NT2/D1 (cell line): ENCODE measurements around the gene MYO7B.

ENCODE experiments used
- SUZ12 ChIP-seq: IDR thresholded peaks from 2 replicates; pipeline ENCODE4 v1.6.1; 2011; ENCODE audit not compliant: insufficient read length, insufficient read depth; ENCODE audit errors: extremely low read depth
- YY1 ChIP-seq: IDR thresholded peaks from 2 replicates; pipeline ENCODE4 v1.6.1; 2011; ENCODE audit not compliant: insufficient read length, insufficient read depth
- ZNF274 ChIP-seq: IDR thresholded peaks from 2 replicates; pipeline ENCODE4 v1.6.1; 2011; ENCODE audit warnings: mild to moderate bottlenecking, low read depth, low read length

DNA sequence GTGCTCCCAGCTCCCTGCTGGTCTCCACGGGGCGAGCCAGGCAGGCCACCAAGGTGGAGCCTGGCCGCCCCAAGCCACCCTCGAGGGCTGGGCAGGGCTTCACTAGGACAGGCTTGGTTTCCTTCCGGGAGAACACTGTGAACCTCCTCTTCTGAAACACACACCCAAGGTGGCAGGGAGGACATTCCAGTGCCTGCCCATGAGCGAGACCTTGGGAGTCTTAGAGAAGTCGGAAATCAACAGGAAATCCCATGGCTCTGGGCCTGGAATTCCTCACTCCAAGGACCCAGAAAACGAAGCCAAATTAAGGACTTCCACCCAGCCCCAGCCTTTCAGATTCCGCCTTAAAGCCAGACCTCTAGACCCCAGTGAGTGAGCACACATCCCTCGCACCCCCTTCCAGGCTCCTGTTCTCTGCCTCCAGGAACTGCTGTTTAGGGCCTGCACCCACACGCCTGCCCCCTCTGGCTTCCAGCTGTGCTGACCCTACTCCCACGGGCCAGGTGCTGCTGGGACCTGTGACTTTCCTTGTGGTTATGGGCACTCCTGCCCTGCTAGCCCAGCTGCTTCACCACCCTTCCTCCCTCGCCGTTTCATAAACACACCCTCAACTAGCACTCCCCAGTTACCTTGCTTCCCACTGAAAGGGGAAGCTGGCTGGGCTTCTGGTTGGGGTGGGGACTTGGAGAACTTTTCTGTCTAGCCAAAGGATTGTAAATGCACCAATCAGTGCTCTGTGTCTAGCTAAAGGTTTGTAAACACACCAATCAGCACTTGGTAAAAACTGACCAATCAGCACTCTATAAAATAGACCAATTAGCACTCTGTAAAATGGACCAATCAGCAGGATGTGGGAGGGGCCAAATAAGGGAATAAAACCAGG lies 124.2 kb downstream of the MYO7B start:
- TF ChIP-seq YY1 (no peak), SUZ12 (no peak), ZNF274 (no peak)
